ENCODE results near the gene DOCK10. TPM values are rescaled to one million over a fixed set of nuclear protein-coding genes. Genes with fewer than 3 reads are reported as not detected.

DOCK10 gene
- polyA plus RNA-seq, 1 experiment, result 53.0 TPM

GRCh38 chr2:224932522-224932921 lies 109.7 kb downstream of the DOCK10 start:
- no peak for DNase-seq (ENCODE audit: low read depth, low spot score)
- no peak for TF ChIP-seq CTCF (IDR thresholded peaks at IDR 0.05; ENCODE audit: low read depth, low read length)
- no peak overlapping the region for H3K27ac ChIP-seq (ENCODE audit: low read depth, low read length)
- no peaks in the 10 kb centered on the region for H3K27me3 ChIP-seq (ENCODE audit: control insufficient read depth, insufficient read depth, low read length)
- ChIA-PET POLR2A (no interaction called here), CTCF (interaction anchor here (1.2 kb wide), 1 partner anchor 69 kb away, joined by 4 read pairs; no protein-coding TSS in a partner anchor)
- no peak overlapping the region for H3K4me3 ChIP-seq (ENCODE audit: low read depth, low read length)
- H3K9me3 ChIP-seq (ENCODE audit: control insufficient read depth, insufficient read depth, low read length), result no peaks in the 10 kb centered on the region

- no peak for TF ChIP-seq CTCF (IDR thresholded peaks at IDR 0.05; ENCODE audit: low read depth, low read length)
- no peak overlapping the region for H3K27ac ChIP-seq (ENCODE audit: low read depth, low read length)
- no peak overlapping the region for H3K4me3 ChIP-seq (ENCODE audit: low read depth, low read length)
- ChIA-PET CTCF (no interaction called here), POLR2A (no interaction called here)
- no peak for DNase-seq (ENCODE audit: low read depth, low spot score)
- no peaks in the 10 kb centered on the region for H3K9me3 ChIP-seq (ENCODE audit: control insufficient read depth, insufficient read depth, low read length)
- no peaks in the 10 kb centered on the region for H3K27me3 ChIP-seq (ENCODE audit: control insufficient read depth, insufficient read depth, low read length)
Observed at GRCh38 chr2:224931956-224932355, 110.3 kb downstream of the DOCK10 start.

- no peaks in the 10 kb centered on the region for H3K9me3 ChIP-seq (ENCODE audit: control insufficient read depth, insufficient read depth, low read length)
- no peak overlapping the region for H3K4me3 ChIP-seq (ENCODE audit: low read depth, low read length)
- H3K27ac ChIP-seq (ENCODE audit: low read depth, low read length), result no peak overlapping the region
- CTCF ChIA-PET, result no interaction called here
- H3K27me3 ChIP-seq (ENCODE audit: control insufficient read depth, insufficient read depth, low read length), result no peaks in the 10 kb centered on the region
- no peak for DNase-seq (ENCODE audit: low read depth, low spot score)
- POLR2A ChIA-PET, result no interaction called here
- no peak for TF ChIP-seq CTCF (IDR thresholded peaks at IDR 0.05; ENCODE audit: low read depth, low read length)
Observed at GRCh38 chr2:224930990-224931389, 111.3 kb downstream of the DOCK10 start.

GRCh38 chr2:224930124-224930523 lies 112.1 kb downstream of the DOCK10 start:
- ChIA-PET POLR2A (no interaction called here), CTCF (no interaction called here)
- no peak for DNase-seq (ENCODE audit: low read depth, low spot score)
- H3K9me3 ChIP-seq (ENCODE audit: control insufficient read depth, insufficient read depth, low read length), result no peaks in the 10 kb centered on the region
- H3K4me3 ChIP-seq (ENCODE audit: low read depth, low read length), result no peak overlapping the region
- no peak overlapping the region for H3K27ac ChIP-seq (ENCODE audit: low read depth, low read length)
- TF ChIP-seq CTCF (IDR thresholded peaks at IDR 0.05; ENCODE audit: low read depth, low read length), result no peak
- no peaks in the 10 kb centered on the region for H3K27me3 ChIP-seq (ENCODE audit: control insufficient read depth, insufficient read depth, low read length)

- CTCF ChIA-PET, result no interaction called here
- no peak for DNase-seq (ENCODE audit: low read depth, low spot score)
- Histone ChIP-seq H3K27me3 (ENCODE audit: control insufficient read depth, insufficient read depth, low read length) (no peaks in the 10 kb centered on the region), H3K4me3 (ENCODE audit: low read depth, low read length) (no peak overlapping the region), H3K27ac (ENCODE audit: low read depth, low read length) (no peak overlapping the region), H3K9me3 (ENCODE audit: control insufficient read depth, insufficient read depth, low read length) (no peaks in the 10 kb centered on the region)
- TF ChIP-seq CTCF (IDR thresholded peaks at IDR 0.05; ENCODE audit: low read depth, low read length), result no peak
- POLR2A ChIA-PET, result no interaction called here
Observed at GRCh38 chr2:224929512-224929911, 112.8 kb downstream of the DOCK10 start.
